Stimulated activated naive CD8-positive, alpha-beta T cell treated with anti-CD3 and anti-CD28 coated beads, Interleukin-15, Interleukin-2, amounts not matched to agents 100 ng/mL and 50 ng/mL, for 24 hours (primary cell): ENCODE measurements around the gene IGHMBP2.

Experiments
- H3K27ac Mint-ChIP-seq: one replicate; pipeline ENCODE4 v1.8.0; 2021; ENCODE audit warnings: mild to moderate bottlenecking, mixed read lengths
- H3K27me3 Mint-ChIP-seq: one replicate; pipeline ENCODE4 v1.8.0; 2021; ENCODE audit warnings: mixed read lengths
- H3K36me3 Mint-ChIP-seq: one replicate; pipeline ENCODE4 v1.8.0; 2021; ENCODE audit warnings: low read depth, mixed read lengths
- H3K4me1 Mint-ChIP-seq: one replicate; pipeline ENCODE4 v1.8.0; 2021; ENCODE audit warnings: low read depth, mixed read lengths
- H3K4me3 Mint-ChIP-seq: one replicate; pipeline ENCODE4 v1.8.0; 2021; ENCODE audit warnings: mild to moderate bottlenecking, mixed read lengths
- H3K9me3 Mint-ChIP-seq: one replicate; pipeline ENCODE4 v1.8.0; 2021; ENCODE audit warnings: mixed read lengths

IGHMBP2 gene

GRCh38 chr11:68987211-68987610, 83.5 kb downstream of the IGHMBP2 start:
- Mint-ChIP-seq H3K27ac (no peak overlapping the region), H3K27me3 (peaks cover 33% of the 10 kb centered on the region), H3K9me3 (peaks cover 14% of the 10 kb centered on the region), H3K36me3 (no peaks in the 10 kb centered on the region), H3K4me1 (no peaks in the 10 kb centered on the region), H3K4me3 (no peak overlapping the region)

GRCh38 chr11:68988491-68988890, 84.8 kb downstream of the IGHMBP2 start:
- no peak overlapping the region for H3K27ac Mint-ChIP-seq

More at GRCh38 chr11:68988491-68988890, 84.8 kb downstream of the IGHMBP2 start:
- Mint-ChIP-seq H3K36me3 (no peaks in the 10 kb centered on the region), H3K4me3 (no peak overlapping the region), H3K27me3 (peaks cover 29% of the 10 kb centered on the region), H3K4me1 (no peaks in the 10 kb centered on the region), H3K9me3 (peaks cover 14% of the 10 kb centered on the region)
